ENCODE data around the gene ZNF576.

ZNF576 gene

DNA sequence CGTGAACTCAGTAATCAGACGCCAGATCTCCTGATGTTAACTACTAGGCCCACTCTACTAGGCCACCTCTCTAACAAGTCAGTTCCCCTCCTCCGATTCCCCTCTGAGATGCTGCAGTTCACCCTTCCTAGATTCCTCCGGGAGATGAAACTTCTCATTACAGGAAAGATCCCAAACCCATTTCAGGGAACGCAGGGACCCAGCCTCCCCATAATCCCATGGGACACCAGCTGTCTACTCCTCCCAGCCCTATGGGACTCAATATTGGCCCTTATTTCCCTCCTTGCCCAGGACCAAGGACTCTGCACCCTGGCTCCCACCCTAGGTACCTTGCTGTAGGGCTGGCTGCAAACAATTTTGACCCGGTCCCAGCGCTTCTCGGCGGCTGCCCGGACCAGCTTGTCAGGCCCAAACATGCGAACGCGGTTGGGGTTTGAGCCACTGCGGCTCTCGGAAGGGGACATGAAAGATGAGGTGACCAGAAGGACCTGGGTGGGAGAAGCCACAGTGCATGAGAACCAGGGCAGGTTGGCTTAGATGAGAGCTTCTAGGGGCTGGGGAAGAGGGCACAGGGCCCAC, 42.0 kb upstream of the ZNF576 start:
- DNase-seq (ENCODE audit: low read depth) = no peak
- no peak overlapping the region for H3K4me3 ChIP-seq (ENCODE audit: low read depth, low read length)
- TF ChIP-seq, protein P1, sequence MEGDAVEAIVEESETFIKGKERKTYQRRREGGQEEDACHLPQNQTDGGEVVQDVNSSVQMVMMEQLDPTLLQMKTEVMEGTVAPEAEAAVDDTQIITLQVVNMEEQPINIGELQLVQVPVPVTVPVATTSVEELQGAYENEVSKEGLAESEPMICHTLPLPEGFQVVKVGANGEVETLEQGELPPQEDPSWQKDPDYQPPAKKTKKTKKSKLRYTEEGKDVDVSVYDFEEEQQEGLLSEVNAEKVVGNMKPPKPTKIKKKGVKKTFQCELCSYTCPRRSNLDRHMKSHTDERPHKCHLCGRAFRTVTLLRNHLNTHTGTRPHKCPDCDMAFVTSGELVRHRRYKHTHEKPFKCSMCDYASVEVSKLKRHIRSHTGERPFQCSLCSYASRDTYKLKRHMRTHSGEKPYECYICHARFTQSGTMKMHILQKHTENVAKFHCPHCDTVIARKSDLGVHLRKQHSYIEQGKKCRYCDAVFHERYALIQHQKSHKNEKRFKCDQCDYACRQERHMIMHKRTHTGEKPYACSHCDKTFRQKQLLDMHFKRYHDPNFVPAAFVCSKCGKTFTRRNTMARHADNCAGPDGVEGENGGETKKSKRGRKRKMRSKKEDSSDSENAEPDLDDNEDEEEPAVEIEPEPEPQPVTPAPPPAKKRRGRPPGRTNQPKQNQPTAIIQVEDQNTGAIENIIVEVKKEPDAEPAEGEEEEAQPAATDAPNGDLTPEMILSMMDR (IDR thresholded peaks at IDR 0.05; ENCODE audit: control insufficient read depth, extremely low read depth, insufficient read depth) = no peak

DNA sequence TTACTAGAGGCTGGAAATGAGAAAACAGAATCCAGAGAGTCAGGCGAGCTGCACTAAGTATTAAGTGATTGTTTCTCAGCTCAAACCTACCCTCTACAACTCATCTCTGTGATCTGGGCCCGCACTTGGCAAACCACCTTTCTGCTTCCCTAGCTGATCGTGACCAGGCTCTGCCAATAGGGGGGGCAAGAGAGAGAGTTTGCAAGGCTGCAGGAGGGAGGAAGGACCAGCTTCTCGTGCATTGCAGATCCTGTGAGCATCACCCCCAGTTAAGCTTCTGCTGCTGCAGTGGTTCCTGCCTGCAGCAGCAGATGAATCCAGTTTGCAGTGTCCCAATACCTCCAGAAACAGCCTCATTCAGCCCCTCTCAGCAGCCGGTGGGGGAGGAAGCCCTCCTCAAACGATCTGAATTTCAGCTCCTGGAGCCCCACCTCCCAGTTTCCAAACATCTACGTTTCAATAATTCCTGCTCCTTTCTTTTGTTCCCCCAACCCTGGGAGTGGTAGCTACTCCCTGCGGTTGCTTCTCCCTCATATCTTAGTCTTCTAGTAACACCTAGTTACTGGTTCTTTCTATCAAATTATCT, 41.1 kb upstream of the ZNF576 start:
- no peak for DNase-seq (ENCODE audit: low read depth)
- no peak overlapping the region for H3K4me3 ChIP-seq (ENCODE audit: low read depth, low read length)
- TF ChIP-seq, protein P1 (IDR thresholded peaks at IDR 0.05; ENCODE audit: control insufficient read depth, extremely low read depth, insufficient read depth) = peak; percentile 68

DNA sequence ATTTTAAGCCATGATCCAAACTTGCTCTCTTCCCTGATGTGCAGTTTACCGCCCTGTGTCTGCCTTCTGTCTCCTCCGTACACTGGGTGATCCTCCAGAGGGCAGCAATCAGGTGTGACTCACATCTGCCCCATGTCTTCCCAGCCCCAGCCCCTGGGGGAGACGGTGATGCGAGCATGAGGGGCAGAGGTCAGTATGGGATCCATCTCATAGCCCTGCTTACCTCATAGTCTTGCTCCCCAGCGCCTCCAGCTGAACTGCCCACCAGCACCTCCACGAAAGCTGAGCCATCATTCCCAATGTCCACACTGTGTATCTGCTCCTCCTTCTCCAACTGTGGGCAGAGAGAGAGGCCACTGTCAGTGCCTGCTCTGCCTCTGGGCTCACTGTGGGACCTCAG, 35.7 kb upstream of the ZNF576 start:
- TF ChIP-seq, protein P1 (IDR thresholded peaks at IDR 0.05; ENCODE audit: control insufficient read depth, extremely low read depth, insufficient read depth) = no peak
- H3K4me3 ChIP-seq (ENCODE audit: low read depth, low read length) = no peak overlapping the region
- DNase-seq (ENCODE audit: low read depth) = no peak

DNA sequence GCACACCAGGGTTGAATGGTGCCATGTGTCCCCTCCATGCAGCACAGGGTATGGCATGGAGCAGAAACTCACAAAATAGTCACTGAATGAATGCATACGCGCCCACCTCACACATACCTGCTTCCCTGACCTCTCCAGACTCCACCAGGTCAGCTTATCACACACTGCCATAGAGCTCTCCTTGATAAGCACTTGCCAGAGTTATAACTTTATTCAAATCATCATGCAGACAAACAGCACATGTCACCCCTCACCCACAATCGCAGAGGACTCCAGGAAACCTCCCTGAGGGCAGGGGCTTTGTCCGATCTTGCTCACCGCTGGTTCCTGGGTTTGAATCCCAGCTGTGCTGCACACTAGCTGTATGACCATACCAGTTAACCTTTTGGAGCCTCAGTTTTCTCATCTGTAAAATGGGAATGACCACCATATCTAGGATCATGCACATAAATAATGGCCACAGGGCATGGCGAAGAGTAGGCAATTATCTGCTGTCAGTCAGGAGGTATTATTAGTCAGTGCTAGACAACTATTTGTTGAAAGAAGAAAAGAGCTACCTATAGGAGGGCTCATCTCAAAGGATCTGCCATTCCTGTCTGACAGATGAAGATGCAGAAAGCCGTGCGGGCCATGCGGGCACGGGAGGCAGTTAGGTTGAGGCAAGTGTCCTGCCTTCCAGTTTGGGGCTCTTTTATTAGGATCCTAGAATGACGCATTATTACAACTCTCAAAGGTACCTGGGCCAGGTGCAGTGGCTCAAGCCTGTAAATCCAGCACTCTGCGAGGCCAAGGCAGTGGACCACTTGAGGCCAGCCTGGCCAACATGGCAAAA, 35.0 kb upstream of the ZNF576 start:
- H3K4me3 ChIP-seq (ENCODE audit: low read depth, low read length) = no peak overlapping the region
- TF ChIP-seq, protein P1 (IDR thresholded peaks at IDR 0.05; ENCODE audit: control insufficient read depth, extremely low read depth, insufficient read depth) = no peak
- no peak for DNase-seq (ENCODE audit: low read depth)

DNA sequence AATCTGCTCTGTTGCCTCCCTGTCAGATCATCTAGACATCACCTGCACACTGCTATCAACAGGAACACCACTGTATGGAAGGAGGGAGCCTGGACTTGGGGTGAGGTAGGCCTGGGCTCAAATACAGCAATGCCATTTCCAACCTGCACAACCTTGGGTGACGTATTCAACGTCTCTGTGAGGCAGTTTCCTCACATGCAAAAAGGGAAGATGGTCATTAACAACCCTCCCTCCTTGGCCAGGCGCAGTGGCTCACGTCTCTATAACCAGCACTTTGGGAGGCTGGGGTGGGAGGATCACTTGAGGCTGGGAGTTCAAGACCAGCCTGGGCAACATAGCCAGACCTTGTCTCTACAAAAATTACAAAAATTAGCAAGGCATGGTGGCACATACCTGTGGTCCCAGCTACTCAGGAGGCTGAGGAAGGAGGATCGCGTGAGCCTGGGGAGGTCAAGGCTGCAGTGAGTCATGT, 34.1 kb upstream of the ZNF576 start:
- DNase-seq (ENCODE audit: low read depth) = no peak
- no peak overlapping the region for H3K4me3 ChIP-seq (ENCODE audit: low read depth, low read length)
- TF ChIP-seq, protein P1 (IDR thresholded peaks at IDR 0.05; ENCODE audit: control insufficient read depth, extremely low read depth, insufficient read depth) = no peak

DNA sequence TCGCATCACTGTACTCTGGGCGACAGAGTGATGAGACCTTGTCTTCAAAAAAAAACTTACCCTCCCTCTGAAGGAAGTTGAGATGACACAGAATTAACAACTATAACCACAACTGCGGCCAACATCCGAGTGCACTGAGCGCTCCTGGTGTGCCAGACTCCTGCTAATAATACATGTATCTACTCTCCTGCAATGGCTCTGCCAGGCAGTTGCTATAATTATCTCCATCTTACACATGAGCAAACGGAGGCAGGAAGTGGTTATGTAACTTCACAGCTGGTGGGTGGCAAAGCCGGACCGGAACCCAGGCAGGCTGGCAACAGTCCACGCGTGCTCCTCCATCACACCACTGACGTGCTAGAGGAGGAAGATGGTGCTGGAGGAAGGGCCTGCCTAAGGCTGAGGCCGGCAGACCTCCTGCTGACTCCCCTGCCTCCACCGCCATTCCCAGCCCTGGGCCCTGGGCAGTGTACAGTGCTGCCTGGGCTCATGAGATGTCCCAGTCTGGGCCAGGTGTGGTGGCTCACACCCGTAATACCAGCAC, 33.6 kb upstream of the ZNF576 start:
- no peak for DNase-seq (ENCODE audit: low read depth)
- TF ChIP-seq, protein P1 (IDR thresholded peaks at IDR 0.05; ENCODE audit: control insufficient read depth, extremely low read depth, insufficient read depth) = no peak
- no peak overlapping the region for H3K4me3 ChIP-seq (ENCODE audit: low read depth, low read length)
